Lower leg skin (tissue), 4 donors: ENCODE results near the gene WEE1. TPM values are rescaled to one million over a fixed set of nuclear protein-coding genes. Genes with fewer than 3 reads are reported as not detected.
"Not testable (repeated sequence)": the region's sequence is repeated elsewhere in the genome, so short reads cannot be mapped to it uniquely, and the experiment has no call there.

Experiments
- DNase-seq, 2 donors: peaks; one replicate each; pipeline ENCODE4 v3.0.0-alpha.2; 2019; ENCODE audit warnings: low spot score in 2 of 2
- H3K4me3 ChIP-seq: fragments of 200-600 bp; sonication (generic); 2 replicates; pipeline ENCODE4 v1.5.1; 2017; ENCODE audit warnings: mild to moderate bottlenecking, low read depth; ENCODE audit not compliant: poor library complexity, severe bottlenecking
- POLR2A ChIP-seq, 2 donors: fragments of 450-650 bp; IDR thresholded peaks; one replicate each; pipeline ENCODE4 v1.6.1; 2016 to 2017; ENCODE audit warnings: antibody characterized with exemption in 2 of 2, mild to moderate bottlenecking in 1 of 2, moderate library complexity in 1 of 2
- WGBS, 2 donors: methylation state at CpG; one replicate each; pipeline ENCODE4 v1.1.5; 2018; 5-methylcytosine and 5-hydroxymethylcytosine counted together
- intact Hi-C: fragments of 100-400 bp; cut with DNase I; formaldehyde crosslinking; loops from one replicate; pipeline ENCODE4 v1.15.0; 2023; ENCODE audit warnings: low total_unique reads
- total RNA-seq, 4 donors: library from RNA; depleted of rRNA; stranded (reverse); fragments of >200 nt; gene quantifications; one replicate each; pipeline ENCODE4 v1.1.0, GENCODE V29; 2016
- TF ChIP-seq, protein P1 (sequence below), 3 donors: fragments of 450-650 bp; IDR thresholded peaks; one replicate each; pipeline ENCODE4 v1.5.1; 2016; ENCODE audit warnings: antibody characterized with exemption in 3 of 3, mild to moderate bottlenecking in 3 of 3, moderate library complexity in 2 of 3

Gene WEE1
- total RNA-seq, 4 donors from 2014 or later = 67.5 to 135 (median 107) TPM

DNA sequence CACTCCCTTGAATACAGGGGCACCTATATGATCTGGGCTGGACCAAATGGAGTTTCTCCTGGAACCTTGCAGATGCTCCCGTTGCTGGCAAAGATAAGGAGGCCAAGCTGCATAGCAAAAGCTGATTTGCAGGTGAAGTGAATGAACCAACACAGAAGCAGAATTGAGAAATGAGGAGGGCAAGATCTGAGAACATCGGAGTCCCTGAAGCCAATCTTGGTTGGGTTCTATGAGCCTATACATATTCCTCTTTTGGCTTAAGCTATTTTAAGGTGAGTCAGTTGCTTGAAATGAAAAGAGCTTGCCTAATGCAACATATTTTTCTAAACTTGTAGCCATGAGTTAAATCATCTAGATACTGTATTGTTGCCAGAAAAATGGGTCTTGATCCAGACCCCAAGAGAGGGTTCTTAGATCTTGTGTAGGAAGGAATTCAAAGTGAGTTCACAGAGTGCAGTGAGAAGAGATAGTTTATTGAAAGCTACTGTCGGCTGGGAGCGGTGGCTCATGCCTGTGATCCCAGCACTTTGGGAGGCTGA is 23.5 kb downstream of the WEE1 start:
- no peak overlapping the region for H3K4me3 ChIP-seq
- no peak for TF ChIP-seq POLR2A (IDR thresholded peaks at IDR 0.05)
- TF ChIP-seq, protein P1, sequence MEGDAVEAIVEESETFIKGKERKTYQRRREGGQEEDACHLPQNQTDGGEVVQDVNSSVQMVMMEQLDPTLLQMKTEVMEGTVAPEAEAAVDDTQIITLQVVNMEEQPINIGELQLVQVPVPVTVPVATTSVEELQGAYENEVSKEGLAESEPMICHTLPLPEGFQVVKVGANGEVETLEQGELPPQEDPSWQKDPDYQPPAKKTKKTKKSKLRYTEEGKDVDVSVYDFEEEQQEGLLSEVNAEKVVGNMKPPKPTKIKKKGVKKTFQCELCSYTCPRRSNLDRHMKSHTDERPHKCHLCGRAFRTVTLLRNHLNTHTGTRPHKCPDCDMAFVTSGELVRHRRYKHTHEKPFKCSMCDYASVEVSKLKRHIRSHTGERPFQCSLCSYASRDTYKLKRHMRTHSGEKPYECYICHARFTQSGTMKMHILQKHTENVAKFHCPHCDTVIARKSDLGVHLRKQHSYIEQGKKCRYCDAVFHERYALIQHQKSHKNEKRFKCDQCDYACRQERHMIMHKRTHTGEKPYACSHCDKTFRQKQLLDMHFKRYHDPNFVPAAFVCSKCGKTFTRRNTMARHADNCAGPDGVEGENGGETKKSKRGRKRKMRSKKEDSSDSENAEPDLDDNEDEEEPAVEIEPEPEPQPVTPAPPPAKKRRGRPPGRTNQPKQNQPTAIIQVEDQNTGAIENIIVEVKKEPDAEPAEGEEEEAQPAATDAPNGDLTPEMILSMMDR (IDR thresholded peaks at IDR 0.05) = no peak
- intact Hi-C loops = no loop called here
- DNase-seq = no peak
- WGBS, 2 donors = 90 to 91% methylated on average over 4 of the region's 4 CpGs

DNA sequence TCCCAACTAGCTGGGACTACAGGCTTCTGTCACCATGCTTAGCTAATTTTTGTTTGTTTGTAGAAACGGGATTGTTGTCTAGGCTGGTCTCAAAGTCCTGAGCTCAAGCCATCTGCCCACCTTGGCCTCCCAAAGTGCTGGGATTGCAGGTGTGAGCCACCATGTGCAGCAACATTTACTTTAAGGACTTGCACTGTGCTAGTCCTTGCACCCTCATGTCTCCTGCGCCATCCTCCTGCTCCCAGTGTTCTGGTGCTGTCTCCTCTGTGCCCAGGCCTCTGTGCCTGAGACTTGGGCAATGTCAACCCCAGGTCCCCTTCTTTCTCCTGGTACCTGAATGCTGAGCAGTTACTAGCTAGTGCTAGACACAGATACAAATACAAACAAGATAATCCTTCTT is 26.7 kb downstream of the WEE1 start:
- intact Hi-C loops = no loop called here
- no peak for DNase-seq
- TF ChIP-seq POLR2A (IDR thresholded peaks at IDR 0.05) = no peak
- TF ChIP-seq, protein P1 (IDR thresholded peaks at IDR 0.05) = no peak
- no peak overlapping the region for H3K4me3 ChIP-seq
- WGBS, 2 donors = 92 to 97% methylated on average over 2 of the region's 2 CpGs

DNA sequence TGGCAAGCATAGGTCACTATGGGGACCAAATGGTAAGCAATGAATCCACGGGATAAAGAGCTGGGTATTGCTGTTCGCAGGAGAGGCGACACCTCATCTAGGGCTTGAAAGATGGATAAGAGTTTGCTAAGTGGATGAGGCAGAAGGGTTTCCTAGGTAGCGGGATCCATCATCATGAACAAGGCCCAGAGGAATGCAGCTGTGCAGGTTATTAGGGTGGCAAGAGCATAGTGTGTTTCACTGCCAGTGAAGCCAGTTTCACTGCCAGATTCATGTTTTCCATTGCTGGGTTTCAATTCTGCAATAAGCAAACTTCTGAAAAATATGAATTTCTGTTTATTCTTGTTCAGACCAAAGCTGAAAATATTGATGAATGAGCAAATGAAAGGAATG is 27.2 kb downstream of the WEE1 start:
- no peak for TF ChIP-seq POLR2A (IDR thresholded peaks at IDR 0.05)
- TF ChIP-seq, protein P1 (IDR thresholded peaks at IDR 0.05) = no peak
- H3K4me3 ChIP-seq = no peak overlapping the region
- 63 to 71% methylated on average over 4 of the region's 4 CpGs for WGBS, 2 donors
- intact Hi-C loops = no loop called here
- DNase-seq = no peak

DNA sequence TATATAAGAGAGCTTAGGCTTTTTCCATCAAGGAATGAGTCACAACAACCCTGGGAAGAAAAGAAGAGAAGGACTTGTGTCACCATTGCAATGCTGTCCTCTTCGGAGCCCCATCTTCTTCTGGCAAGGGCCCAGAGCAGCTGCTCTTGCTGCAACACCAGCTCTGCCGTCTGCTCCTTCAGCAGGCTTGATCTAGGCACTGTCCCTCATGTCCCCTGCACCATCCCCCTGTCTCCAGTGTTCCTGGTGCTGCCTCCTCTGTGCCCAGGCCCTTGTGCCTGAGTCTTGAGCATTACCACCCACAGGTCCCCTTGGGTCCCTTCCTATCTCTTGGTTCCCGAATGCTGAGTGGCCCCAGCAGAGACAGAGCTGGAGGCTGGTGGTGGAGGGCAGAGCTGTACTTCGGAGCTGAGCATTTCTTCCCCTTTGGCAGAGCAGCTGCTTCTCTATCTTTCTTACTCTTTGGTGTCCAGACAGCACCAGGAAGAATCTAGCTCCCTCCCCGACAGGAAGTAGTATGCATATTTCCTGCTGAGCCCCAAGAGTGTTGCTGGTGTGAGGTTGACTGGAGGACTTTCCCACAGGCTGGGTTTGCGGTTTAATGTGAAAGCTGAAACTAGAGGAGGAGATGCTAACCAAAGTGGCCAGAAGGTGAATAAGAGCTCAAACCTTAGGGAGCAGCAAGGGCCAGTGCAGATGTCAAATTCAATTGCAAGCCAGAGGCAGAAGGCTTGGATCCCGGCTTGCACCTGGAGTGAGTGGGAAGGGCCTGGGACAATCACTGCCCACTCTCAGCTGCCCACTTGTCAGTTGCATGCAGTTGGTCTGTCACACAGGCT is 27.8 kb downstream of the WEE1 start:
- intact Hi-C loops = no loop called here
- 49 to 52% methylated on average over 7 of the region's 7 CpGs for WGBS, 2 donors

DNA sequence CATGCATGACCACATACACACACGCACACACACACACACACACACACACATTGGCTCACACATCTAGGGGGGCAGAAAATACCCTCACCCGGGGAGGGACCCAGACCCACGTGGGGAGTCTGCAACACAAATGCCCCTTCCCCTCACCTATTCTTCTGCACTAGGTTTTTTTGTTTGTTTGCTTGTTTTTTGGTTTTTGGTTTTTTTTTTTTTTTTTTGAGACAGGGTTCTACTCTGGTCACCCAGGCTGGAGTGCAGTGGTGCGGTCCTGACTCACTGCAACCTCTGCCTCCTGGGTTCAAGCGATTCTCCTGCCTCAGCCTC is 28.4 kb downstream of the WEE1 start:
- 84 to 91% methylated on average over 5 of the region's 5 CpGs for WGBS, 2 donors
- intact Hi-C loops = no loop called here
- no peak overlapping the region for H3K4me3 ChIP-seq
- DNase-seq = no peak
- no peak for TF ChIP-seq POLR2A (IDR thresholded peaks at IDR 0.05)
- TF ChIP-seq, protein P1 (IDR thresholded peaks at IDR 0.05) = no peak

More for the DNA sequence above, 27.8 kb downstream of the WEE1 start:
- H3K4me3 ChIP-seq = no peak overlapping the region
- TF ChIP-seq POLR2A (IDR thresholded peaks at IDR 0.05) = no peak
- DNase-seq = peak in 1 of 2 donors; percentile 58

DNA sequence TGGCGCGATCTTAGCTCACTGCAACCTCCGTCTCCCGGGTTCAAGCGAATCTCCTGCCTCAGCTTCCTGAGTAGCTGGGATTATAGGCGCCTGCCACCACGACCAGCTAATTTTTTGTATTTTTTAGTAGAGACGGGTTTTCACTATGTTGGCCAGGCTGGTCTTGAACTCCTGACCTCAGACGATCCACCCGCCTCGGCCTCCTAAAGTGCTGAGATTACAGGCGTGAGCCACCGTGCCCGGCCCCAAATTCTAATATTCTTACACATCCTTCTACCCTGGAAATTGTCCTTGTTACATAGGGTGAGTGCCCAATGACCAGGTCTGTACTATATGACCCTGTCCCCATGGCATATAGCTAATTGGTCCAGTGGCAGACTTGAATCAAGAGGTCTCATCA is 29.7 kb downstream of the WEE1 start:
- H3K4me3 ChIP-seq, intact Hi-C loops: not testable (repeated sequence)
- 96 to 98% methylated on average over 14 of the region's 14 CpGs for WGBS, 2 donors
- peak in 1 of 2 donors; percentile 53 for DNase-seq

DNA sequence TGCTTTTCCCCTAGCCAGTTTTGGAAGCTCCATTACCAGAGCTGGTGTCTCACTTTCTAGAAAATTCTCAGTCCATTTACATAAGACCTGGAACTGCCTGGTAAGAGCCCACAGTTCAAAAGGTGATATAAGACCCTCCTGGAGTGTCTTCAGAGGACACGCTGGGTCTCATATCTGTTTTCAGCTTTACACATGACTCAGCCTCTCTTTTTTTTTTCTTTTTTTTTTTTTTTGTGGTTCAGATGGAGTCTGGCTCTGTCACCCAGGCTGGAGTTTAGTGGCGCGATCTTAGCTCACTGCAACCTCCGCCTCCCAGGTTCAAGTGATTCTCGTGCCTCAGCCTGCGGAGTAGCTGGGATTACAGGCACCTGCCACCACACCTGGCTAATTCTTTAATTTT is 30.7 kb downstream of the WEE1 start:
- WGBS, 2 donors = 88 to 95% methylated on average over 6 of the region's 6 CpGs
- TF ChIP-seq POLR2A (IDR thresholded peaks at IDR 0.05) = no peak
- TF ChIP-seq, protein P1 (IDR thresholded peaks at IDR 0.05) = no peak
- peak in 1 of 2 donors; percentile 43 for DNase-seq
- intact Hi-C loops = no loop called here
- no peak overlapping the region for H3K4me3 ChIP-seq
